ENCODE measurements around the gene COL2A1.

GRCh38 chr12:47969845-47970244 lies 34.4 kb downstream of the COL2A1 start:
- no peak for TF ChIP-seq CTCF (IDR thresholded peaks at IDR 0.05; ENCODE audit: low read length)
- no peak for TF ChIP-seq EZH2 (IDR thresholded peaks at IDR 0.05; ENCODE audit: borderline replicate concordance, low read length)
